ENCODE data around the gene JPT2. TPM values are rescaled to one million over a fixed set of nuclear protein-coding genes. Genes with fewer than 3 reads are reported as not detected.

JPT2 gene
- total and polyA plus RNA-seq, 10 of the 15 experiments (the other 5 are each of a cell fraction or from before 2014, with no cell fraction given), result 11.7 to 78.4 (median 48.4) TPM

DNA sequence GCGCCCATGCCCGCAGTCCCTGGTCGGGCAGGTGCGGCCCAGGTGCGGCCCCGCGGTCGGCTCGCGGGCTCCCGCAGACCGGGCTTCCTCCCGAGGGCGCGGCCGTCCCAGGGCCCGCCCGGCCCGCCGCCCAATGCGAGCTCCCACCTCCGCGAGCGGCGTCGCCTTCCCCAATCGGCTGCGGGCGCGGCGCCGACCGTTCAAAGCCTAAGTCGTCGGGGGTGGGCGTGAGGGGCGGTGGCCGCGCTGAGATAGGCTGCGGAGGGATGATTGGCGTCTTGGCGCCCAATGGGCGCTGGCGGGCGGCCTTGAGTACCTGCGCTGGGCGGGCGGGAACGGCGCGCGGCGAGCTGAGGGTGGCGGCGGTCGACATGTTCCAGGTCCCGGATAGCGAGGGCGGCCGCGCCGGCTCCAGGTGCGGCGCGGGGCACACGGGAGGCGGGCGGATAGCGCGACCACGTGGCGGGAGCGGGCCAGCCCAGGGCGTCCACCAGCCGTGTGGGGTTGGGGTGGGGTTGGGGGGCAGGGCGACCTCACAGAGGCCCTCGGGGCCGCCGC lies at the start of gene JPT2 (continued):
- TF ChIP-seq, protein P1, sequence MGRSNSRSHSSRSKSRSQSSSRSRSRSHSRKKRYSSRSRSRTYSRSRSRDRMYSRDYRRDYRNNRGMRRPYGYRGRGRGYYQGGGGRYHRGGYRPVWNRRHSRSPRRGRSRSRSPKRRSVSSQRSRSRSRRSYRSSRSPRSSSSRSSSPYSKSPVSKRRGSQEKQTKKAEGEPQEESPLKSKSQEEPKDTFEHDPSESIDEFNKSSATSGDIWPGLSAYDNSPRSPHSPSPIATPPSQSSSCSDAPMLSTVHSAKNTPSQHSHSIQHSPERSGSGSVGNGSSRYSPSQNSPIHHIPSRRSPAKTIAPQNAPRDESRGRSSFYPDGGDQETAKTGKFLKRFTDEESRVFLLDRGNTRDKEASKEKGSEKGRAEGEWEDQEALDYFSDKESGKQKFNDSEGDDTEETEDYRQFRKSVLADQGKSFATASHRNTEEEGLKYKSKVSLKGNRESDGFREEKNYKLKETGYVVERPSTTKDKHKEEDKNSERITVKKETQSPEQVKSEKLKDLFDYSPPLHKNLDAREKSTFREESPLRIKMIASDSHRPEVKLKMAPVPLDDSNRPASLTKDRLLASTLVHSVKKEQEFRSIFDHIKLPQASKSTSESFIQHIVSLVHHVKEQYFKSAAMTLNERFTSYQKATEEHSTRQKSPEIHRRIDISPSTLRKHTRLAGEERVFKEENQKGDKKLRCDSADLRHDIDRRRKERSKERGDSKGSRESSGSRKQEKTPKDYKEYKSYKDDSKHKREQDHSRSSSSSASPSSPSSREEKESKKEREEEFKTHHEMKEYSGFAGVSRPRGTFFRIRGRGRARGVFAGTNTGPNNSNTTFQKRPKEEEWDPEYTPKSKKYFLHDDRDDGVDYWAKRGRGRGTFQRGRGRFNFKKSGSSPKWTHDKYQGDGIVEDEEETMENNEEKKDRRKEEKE (IDR thresholded peaks at IDR 0.05), result no peak
- TF ChIP-seq DPF2 (IDR thresholded peaks at IDR 0.05) (peak; percentile 99), PAX5 (IDR thresholded peaks at IDR 0.05; ENCODE audit: borderline replicate concordance, low read depth, low read length) (no peak), MTA2 (IDR thresholded peaks at IDR 0.05; ENCODE audit: low read depth) (no peak), BACH1 (IDR thresholded peaks at IDR 0.05; ENCODE audit: borderline replicate concordance) (0 out of 2 replicates have a peak, but pooled peaks have one; percentile 25), CEBPB (IDR thresholded peaks at IDR 0.05; ENCODE audit: borderline replicate concordance in 1 of 2, low read depth in 2 of 2, low read length in 2 of 2) (no peak), POLR2A (IDR thresholded peaks at IDR 0.05; ENCODE audit: low read depth, low read length) (peak; percentile 85), RAD51 (IDR thresholded peaks at IDR 0.05) (no peak), NFYB (IDR thresholded peaks at IDR 0.05; ENCODE audit: insufficient read depth, low read depth, low read length) (peak; percentile 97), ETV6 (conservative IDR thresholded peaks at IDR 0.05 in 1 of 2, IDR thresholded peaks at IDR 0.05 in 1 of 2; ENCODE audit: borderline replicate concordance in 1 of 2, low read depth in 1 of 2) (no peak), NFYA (IDR thresholded peaks at IDR 0.05; ENCODE audit: borderline replicate concordance, low read depth, low read length) (peak; percentile 34; the same call in 1 of the 2 replicates), RFX5 (IDR thresholded peaks at IDR 0.05; ENCODE audit: low read depth, low read length) (peak; percentile 23; the same call in 1 of the 2 replicates), POLR2AphosphoS5 (IDR thresholded peaks at IDR 0.05; ENCODE audit: low read length) (peak; percentile 53; the same call in 1 of the 2 replicates), NRF1 (conservative IDR thresholded peaks at IDR 0.05; ENCODE audit: low read depth, low read length) (peak; percentile 36), TBL1XR1 (IDR thresholded peaks at IDR 0.05; ENCODE audit: low read depth, low read length) (no peak), ZNF622 (IDR thresholded peaks at IDR 0.05) (no peak), LARP7 (IDR thresholded peaks at IDR 0.05) (peak; percentile 46), YY1 (IDR thresholded peaks at IDR 0.05; ENCODE audit: low read depth, low read length) (peak; percentile 69)
- TF ChIP-seq, protein P2, sequence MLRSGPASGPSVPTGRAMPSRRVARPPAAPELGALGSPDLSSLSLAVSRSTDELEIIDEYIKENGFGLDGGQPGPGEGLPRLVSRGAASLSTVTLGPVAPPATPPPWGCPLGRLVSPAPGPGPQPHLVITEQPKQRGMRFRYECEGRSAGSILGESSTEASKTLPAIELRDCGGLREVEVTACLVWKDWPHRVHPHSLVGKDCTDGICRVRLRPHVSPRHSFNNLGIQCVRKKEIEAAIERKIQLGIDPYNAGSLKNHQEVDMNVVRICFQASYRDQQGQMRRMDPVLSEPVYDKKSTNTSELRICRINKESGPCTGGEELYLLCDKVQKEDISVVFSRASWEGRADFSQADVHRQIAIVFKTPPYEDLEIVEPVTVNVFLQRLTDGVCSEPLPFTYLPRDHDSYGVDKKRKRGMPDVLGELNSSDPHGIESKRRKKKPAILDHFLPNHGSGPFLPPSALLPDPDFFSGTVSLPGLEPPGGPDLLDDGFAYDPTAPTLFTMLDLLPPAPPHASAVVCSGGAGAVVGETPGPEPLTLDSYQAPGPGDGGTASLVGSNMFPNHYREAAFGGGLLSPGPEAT (IDR thresholded peaks at IDR 0.05; ENCODE audit: low read depth), result no peak
- TF ChIP-seq, protein P3, sequence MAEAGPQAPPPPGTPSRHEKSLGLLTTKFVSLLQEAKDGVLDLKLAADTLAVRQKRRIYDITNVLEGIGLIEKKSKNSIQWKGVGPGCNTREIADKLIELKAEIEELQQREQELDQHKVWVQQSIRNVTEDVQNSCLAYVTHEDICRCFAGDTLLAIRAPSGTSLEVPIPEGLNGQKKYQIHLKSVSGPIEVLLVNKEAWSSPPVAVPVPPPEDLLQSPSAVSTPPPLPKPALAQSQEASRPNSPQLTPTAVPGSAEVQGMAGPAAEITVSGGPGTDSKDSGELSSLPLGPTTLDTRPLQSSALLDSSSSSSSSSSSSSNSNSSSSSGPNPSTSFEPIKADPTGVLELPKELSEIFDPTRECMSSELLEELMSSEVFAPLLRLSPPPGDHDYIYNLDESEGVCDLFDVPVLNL (IDR thresholded peaks at IDR 0.05; ENCODE audit: low read depth, low read length), result peak; percentile 42; the same call in 1 of the 2 replicates
- TF ChIP-seq, protein P4, sequence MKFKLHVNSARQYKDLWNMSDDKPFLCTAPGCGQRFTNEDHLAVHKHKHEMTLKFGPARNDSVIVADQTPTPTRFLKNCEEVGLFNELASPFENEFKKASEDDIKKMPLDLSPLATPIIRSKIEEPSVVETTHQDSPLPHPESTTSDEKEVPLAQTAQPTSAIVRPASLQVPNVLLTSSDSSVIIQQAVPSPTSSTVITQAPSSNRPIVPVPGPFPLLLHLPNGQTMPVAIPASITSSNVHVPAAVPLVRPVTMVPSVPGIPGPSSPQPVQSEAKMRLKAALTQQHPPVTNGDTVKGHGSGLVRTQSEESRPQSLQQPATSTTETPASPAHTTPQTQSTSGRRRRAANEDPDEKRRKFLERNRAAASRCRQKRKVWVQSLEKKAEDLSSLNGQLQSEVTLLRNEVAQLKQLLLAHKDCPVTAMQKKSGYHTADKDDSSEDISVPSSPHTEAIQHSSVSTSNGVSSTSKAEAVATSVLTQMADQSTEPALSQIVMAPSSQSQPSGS (IDR thresholded peaks at IDR 0.05; ENCODE audit: low read length), result no peak
- TF ChIP-seq, protein P5, sequence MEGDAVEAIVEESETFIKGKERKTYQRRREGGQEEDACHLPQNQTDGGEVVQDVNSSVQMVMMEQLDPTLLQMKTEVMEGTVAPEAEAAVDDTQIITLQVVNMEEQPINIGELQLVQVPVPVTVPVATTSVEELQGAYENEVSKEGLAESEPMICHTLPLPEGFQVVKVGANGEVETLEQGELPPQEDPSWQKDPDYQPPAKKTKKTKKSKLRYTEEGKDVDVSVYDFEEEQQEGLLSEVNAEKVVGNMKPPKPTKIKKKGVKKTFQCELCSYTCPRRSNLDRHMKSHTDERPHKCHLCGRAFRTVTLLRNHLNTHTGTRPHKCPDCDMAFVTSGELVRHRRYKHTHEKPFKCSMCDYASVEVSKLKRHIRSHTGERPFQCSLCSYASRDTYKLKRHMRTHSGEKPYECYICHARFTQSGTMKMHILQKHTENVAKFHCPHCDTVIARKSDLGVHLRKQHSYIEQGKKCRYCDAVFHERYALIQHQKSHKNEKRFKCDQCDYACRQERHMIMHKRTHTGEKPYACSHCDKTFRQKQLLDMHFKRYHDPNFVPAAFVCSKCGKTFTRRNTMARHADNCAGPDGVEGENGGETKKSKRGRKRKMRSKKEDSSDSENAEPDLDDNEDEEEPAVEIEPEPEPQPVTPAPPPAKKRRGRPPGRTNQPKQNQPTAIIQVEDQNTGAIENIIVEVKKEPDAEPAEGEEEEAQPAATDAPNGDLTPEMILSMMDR (IDR thresholded peaks at IDR 0.05 in 2 of 3, conservative IDR thresholded peaks at IDR 0.05 in 1 of 3; ENCODE audit: control insufficient read depth in 2 of 3, extremely low read depth in 1 of 3, insufficient read depth in 1 of 3, low read depth in 3 of 3, low read length in 3 of 3), result 0 out of 6 replicates have a peak, but pooled peaks of 1 of the 3 experiments have one; percentile 5
